ENCODE measurements around the gene EIF4A3.
A peak's percentile ranks its signal among the peaks of the same experiment; 100 is the strongest.

The EIF4A3 gene

DNA sequence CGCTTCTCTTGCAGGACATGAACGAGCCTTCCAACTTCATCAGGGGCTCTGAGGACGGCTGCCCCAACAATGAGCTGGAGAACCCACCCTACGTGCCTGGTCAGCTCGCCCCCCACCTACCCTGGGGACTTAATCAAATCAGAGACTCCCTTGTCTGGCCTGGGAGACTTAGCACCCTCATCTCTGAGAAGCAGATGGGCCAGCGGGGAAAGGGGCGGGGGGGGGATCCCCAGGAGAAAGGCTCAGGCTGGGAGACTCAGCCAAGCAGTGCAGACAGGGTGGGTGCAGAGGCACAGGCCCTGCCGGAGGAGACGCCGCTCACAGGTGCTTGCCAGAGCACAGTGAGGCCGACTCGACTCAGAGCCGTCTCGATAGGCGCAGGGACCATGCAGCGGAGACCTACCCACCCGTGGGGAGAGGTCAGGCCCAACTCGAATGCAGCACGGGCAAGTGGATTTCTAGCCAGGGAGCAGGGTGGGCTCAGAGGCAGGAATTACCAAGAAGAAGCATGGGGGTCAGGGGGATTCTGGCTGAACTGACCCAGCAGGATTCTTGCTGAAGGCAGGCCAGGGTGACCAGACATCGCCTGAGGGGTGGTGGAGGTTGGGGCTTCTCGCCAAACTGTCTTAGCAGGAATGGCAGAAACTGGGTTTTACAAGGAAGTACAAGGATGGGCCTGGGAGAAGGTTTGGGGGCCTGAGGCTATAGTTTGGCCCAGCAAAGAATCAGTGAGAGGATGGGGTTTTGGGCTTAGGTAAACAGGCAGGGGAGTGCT, 35.8 kb downstream of the EIF4A3 start:
- DNase-seq = no peak

GRCh38 chr17:80110447-80110812, 36.5 kb downstream of the EIF4A3 start:
- DNase-seq = no peak

DNA sequence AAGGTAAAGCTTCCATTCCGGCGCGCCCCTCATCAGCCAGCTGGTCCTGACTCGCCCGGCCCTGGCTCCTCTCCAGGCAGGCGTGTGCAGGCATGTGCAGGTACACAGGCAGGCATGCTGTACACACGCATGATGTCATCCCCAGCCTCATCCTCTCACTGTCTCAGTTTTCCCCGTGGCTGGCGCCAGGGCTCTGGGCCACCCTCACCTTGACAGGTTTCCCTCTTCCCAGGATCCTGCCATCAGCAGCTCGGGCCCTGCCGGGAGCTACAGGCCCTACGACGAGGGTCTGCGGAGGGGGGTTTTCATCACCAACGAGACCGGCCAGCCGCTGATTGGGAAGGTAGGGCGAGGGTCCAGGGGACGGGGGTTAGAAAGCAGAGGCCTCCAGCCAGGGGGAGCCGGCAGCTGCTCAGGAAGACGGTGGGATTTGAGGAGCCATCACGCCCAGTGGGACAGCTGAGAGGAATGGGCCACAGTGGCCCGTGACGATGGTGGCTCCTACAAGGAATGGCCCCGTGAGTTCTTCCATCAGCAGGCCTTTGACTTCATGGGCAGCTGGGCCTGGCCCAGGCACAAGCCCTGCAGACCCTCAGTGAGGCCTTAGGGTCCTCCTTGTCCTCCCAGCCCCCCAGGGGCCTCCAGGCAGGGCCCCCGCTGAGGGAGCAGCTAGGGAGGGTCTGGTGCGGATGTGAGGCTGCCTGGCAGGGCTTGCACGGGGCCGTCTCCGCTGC, 37.0 kb downstream of the EIF4A3 start:
- DNase-seq = no peak

DNA sequence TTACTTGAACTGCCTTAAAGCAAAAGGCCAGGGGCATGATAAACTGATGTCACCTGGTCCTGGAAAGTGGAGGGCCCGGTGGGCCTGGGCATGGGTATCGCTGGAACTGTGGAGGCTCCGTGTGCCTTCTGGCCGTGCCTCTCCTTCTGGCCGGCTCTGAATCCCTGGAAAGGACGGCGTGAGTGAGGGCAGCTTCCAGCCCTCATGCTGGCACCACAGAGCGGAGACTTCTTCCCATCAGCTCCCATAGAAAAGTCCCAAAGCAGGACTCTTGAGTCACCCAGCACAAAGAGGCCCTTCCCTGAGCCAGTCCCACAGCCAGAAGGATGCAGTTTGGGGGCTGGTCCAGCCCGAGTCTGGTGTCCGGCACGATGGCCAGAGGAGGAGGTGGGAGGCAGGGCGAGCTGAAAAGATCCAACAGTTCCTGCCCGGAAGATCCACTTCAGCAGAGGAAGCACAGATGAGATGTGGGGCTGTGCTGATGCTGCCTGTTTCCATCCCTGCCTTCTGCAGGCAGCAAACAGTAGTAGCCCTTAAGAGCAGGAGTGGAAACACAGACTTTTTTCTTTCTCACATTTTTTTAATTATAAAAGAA, 37.8 kb downstream of the EIF4A3 start:
- no peak for DNase-seq

GRCh38 chr17:80108036-80108971, 38.6 kb downstream of the EIF4A3 start:
- no peak for DNase-seq

DNA sequence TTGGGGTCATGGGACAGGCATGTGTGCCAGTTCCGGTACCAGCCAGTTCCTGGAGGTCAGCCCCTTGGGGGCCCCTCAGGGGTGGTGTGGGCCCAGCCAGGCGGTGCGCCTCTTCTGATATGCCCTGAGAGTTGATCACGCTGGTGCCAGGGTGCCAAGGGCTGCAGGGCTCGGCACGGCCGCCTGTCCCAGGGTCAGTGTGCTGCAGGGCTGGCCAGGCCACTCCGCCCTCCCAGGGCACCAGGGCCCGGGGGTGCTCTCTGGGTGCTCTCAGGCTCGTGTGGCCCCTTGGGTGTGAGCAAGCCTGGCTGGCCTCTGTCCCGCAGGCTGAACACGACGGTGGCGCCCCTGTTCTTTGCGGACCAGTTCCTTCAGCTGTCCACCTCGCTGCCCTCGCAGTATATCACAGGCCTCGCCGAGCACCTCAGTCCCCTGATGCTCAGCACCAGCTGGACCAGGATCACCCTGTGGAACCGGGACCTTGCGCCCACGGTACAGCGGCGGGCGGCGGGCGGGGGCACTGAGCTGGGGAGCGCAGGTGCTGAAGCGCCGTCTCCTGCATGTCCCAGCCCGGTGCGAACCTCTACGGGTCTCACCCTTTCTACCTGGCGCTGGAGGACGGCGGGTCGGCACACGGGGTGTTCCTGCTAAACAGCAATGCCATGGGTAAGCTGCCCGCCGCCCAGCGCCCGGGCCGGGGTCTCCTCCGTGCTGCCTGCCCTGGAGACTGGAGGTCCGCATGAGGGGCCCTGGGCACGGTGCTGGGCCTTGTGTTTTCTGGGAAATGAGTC, 39.5 kb downstream of the EIF4A3 start:
- no peak for DNase-seq

DNA sequence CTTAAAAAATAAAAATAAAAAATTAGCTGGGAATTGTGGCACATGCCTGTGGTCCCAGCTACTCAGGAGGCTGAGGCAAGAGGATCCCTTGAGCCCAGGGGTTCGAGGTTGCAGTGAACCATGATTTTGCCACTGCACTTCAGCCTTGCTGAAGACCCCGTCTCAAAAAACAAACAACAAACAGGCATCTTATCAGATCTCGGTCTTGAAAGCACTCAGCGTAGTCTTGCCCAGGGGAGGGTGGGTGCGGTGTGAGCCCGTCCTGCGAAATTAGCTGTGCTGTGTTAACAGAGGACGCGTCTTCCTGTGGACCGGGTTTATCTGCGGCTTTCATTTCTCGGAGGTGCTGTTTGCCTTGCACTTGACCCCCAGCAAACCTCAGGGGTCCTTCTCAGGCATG, 40.2 kb downstream of the EIF4A3 start:
- DNase-seq = no peak

- DNase-seq = no peak
Observed at GRCh38 chr17:80106176-80106575, 40.8 kb downstream of the EIF4A3 start.

- DNase-seq = no peak
Observed at GRCh38 chr17:80105762-80106161, 41.2 kb downstream of the EIF4A3 start.

- no peak for DNase-seq
Observed at GRCh38 chr17:80104956-80105375, 42.0 kb downstream of the EIF4A3 start.

- DNase-seq = no peak
Observed at GRCh38 chr17:80104321-80104955, 42.5 kb downstream of the EIF4A3 start.

DNA sequence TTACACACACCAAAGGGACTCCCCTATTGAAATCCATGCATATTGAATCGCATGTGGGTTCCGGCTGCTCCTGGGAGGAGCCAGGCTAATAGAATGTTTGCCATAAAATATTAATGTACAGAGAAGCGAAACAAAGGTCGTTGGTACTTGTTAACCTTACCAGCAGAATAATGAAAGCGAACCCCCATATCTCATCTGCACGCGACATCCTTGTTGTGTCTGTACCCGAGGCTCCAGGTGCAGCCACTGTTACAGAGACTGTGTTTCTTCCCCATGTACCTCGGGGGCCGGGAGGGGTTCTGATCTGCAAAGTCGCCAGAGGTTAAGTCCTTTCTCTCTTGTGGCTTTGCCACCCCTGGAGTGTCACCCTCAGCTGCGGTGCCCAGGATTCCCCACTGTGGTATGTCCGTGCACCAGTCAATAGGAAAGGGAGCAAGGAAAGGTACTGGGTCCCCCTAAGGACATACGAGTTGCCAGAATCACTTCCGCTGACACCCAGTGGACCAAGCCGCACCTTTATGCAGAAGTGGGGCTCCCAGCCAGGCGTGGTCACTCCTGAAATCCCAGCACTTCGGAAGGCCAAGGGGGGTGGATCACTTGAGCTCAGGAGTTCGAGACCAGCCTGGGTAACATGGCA, 43.4 kb downstream of the EIF4A3 start:
- no peak for DNase-seq

DNA sequence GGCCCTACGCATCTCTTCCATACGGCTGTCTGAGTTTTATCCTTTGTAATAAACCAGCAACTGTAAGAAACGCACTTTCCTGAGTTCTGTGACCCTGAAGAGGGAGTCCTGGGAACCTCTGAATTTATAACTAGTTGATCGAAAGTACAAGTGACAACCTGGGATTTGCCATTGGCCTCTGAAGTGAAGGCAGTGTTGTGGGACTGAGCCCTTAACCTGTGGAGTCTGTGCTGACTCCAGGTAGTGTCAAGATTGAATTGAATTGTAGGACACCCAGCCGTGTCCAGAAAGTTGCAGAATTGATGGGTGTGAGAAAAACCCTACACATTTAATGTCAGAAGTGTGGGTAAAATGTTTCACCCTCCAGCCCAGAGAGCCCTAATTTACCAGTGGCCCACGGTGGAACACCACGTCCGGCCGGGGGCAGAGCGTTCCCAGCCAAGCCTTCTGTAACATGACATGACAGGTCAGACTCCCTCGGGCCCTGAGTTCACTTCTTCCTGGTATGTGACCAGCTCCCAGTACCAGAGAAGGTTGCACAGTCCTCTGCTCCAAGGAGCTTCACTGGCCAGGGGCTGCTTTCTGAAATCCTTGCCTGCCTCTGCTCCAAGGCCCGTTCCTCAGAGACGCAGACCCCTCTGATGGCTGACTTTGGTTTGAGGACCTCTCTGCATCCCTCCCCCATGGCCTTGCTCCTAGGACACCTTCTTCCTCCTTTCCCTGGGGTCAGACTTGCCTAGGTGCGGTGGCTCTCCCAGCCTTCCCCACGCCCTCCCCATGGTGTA, 44.1 kb downstream of the EIF4A3 start:
- no peak for DNase-seq

DNA sequence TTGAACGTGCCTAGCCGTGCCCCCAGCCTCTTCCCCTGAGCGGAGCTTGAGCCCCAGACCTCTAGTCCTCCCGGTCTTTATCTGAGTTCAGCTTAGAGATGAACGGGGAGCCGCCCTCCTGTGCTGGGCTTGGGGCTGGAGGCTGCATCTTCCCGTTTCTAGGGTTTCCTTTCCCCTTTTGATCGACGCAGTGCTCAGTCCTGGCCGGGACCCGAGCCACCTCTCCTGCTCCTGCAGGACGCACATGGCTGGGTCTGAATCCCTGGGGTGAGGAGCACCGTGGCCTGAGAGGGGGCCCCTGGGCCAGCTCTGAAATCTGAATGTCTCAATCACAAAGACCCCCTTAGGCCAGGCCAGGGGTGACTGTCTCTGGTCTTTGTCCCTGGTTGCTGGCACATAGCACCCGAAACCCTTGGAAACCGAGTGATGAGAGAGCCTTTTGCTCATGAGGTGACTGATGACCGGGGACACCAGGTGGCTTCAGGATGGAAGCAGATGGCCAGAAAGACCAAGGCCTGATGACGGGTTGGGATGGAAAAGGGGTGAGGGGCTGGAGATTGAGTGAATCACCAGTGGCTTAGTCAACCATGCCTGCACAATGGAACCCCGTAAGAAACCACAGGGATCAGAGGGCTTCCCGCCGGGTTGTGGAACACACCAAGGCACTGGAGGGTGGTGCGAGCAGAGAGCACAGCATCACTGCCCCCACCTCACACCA, 44.8 kb downstream of the EIF4A3 start:
- DNase-seq = peak; percentile 74

DNA sequence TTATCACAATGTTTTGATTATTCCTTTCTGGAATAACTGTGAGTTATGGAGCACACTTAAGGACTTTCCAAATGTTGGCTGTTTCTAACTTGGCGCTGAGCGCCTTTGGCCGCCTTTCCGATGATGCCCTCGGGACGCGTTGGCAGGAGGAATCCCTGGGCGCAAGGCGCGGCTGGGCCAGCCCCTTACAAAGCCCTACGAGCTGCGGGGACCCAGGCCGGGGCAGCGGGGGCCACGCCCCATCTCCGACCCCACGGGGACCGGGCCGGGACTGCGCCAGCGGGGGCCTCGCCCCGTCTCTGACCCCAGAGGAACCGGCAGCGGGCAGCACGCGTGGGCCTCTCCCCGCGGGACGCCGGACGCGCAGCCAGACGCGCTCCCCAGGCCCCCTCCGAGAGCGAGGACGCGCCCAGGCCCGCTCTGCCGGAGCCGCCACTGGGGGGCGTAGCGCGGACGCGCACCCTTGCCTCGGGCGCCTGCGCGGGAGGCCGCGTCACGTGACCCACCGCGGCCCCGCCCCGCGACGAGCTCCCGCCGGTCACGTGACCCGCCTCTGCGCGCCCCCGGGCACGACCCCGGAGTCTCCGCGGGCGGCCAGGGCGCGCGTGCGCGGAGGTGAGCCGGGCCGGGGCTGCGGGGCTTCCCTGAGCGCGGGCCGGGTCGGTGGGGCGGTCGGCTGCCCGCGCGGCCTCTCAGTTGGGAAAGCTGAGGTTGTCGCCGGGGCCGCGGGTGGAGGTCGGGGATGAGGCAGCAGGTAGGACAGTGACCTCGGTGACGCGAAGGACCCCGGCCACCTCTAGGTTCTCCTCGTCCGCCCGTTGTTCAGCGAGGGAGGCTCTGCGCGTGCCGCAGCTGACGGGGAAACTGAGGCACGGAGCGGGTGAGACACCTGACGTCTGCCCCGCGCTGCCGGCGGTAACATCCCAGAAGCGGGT, 45.6 kb downstream of the EIF4A3 start, which contains the start of gene GAA:
Gene GAA (plus strand): TSS at position 571 of the 935 bp plus-strand sequence. CDS start 3,006 bp downstream, outside the sequence.
- peak; percentile 85 for DNase-seq

- no peak for DNase-seq
Observed at GRCh38 chr17:80100035-80100323, 46.9 kb downstream of the EIF4A3 start.

- DNase-seq = no peak
Observed at GRCh38 chr17:80099291-80100034, 47.5 kb downstream of the EIF4A3 start.

All from hematopoietic multipotent progenitor cell treated with erythropoietin and hydrocortisone succinate and interleukin-3 and kit ligand, for 6 days (in vitro differentiated cells).